ENCODE data around the gene SLC29A3. TPM values are rescaled to one million over a fixed set of nuclear protein-coding genes. Genes with fewer than 3 reads are reported as not detected.

The SLC29A3 gene
- total and polyA plus RNA-seq, 7 donors = 0.64 to 2.2 (median 0.81) TPM

DNA sequence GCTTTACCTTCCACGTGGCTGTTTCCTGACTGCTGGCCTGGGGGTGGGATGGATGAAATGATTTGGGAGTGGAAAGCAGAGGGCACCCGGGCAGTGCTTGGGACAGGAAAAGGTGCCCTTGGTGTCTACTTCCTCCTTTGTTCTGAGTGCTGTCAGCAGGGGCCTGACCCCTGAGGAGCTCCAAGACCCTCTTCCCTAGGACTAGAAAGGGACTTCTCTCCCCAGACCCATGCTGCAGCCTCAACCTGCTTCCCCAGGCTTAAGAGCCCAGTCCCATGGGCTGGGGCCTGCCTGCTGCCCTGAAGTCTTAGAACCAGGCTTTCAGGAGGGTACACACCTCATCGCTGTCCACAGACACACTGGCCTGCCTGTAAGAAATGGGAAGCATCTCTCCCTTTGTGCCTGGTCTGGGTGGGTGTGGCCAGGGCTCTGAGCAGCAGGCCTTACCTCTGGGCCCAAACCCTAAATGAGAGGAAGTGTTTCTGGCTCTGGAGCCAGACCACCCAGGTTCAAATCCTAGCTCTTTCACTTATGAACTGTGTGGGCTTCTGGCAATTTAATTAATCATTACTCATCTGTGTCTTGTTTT lies 90.6 kb downstream of the SLC29A3 start:
- H3K9me3 ChIP-seq = peaks cover 19% of the 10 kb centered on the region
- no peak overlapping the region for H3K4me3 ChIP-seq
- H3K27ac ChIP-seq = no peak overlapping the region
- intact Hi-C loops (cut with DNase I) = no loop called here
- TF ChIP-seq, protein P1, sequence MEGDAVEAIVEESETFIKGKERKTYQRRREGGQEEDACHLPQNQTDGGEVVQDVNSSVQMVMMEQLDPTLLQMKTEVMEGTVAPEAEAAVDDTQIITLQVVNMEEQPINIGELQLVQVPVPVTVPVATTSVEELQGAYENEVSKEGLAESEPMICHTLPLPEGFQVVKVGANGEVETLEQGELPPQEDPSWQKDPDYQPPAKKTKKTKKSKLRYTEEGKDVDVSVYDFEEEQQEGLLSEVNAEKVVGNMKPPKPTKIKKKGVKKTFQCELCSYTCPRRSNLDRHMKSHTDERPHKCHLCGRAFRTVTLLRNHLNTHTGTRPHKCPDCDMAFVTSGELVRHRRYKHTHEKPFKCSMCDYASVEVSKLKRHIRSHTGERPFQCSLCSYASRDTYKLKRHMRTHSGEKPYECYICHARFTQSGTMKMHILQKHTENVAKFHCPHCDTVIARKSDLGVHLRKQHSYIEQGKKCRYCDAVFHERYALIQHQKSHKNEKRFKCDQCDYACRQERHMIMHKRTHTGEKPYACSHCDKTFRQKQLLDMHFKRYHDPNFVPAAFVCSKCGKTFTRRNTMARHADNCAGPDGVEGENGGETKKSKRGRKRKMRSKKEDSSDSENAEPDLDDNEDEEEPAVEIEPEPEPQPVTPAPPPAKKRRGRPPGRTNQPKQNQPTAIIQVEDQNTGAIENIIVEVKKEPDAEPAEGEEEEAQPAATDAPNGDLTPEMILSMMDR (IDR thresholded peaks at IDR 0.05) = no peak
- 59 to 67% (median 65%) methylated on average over 3 of the region's 3 CpGs for WGBS, 3 donors
- DNase-seq = no peak
- no peaks in the 10 kb centered on the region for H3K27me3 ChIP-seq (ENCODE audit: insufficient read depth in 3 of 3, low read length in 2 of 3)
- no peaks in the 10 kb centered on the region for H3K36me3 ChIP-seq (ENCODE audit: insufficient read depth in 1 of 2, low read depth in 1 of 2)
- no peaks in the 10 kb centered on the region for H3K4me1 ChIP-seq
- ATAC-seq = no peak

Other genes with a start within 250 kb of the SLC29A3 start
- 1 to 10 TPM; 1.1 to 5.7 (median 2.5) TPM for gene UNC5B, start 106.7 kb upstream of the SLC29A3 start, total RNA-seq
- gene UNC5B, start 106.7 kb upstream of the SLC29A3 start, polyA plus RNA-seq = 1 to 10 TPM in 2 of 3 donors, under 1 TPM in 1; 0.65 to 1.3 (median 1.1) TPM
- gene CDH23, start 77.7 kb downstream of the SLC29A3 start, total RNA-seq = 1 to 10 TPM; 1.9 to 3.8 (median 2.6) TPM
- 1 to 10 TPM in 2 of 3 donors, under 1 TPM in 1; 1.00 to 1.2 (median 1.0) TPM for gene CDH23, start 77.7 kb downstream of the SLC29A3 start, polyA plus RNA-seq

All from psoas muscle (tissue), 8 donors.